Measurements from ENCODE around the gene TMEM190. TPM values are rescaled to one million over a fixed set of nuclear protein-coding genes. Genes with fewer than 3 reads are reported as not detected.

Gene TMEM190
- total RNA-seq, 1 experiment from 2014 or later, result not detected

GRCh38 chr19:55350620-55351315 lies 25.9 kb upstream of the TMEM190 start:
- TF ChIP-seq EZH2 (IDR thresholded peaks at IDR 0.05; ENCODE audit: borderline replicate concordance, low read depth, low read length, poor library complexity, severe bottlenecking) (no peak), CTCF (conservative IDR thresholded peaks at IDR 0.05; ENCODE audit: low read depth, low read length) (no peak)
- CTCF ChIA-PET, result no interaction called here
- POLR2A ChIA-PET (ENCODE audit: low non-redundant PET), result interaction anchor here (0.5 kb wide), 1 partner anchor 153 kb away, joined by 6 read pairs; no protein-coding TSS in a partner anchor
- Histone ChIP-seq H3K9me3 (ENCODE audit: low read depth, low read length, poor library complexity, severe bottlenecking) (no peaks in the 10 kb centered on the region), H3K4me1 (ENCODE audit: insufficient read depth, low read length, poor library complexity, severe bottlenecking) (peaks cover 14% of the 10 kb centered on the region), H3K4me3 (ENCODE audit: low read depth, low read length, poor library complexity, severe bottlenecking) (no peak overlapping the region), H3K27ac (ENCODE audit: low read depth, low read length, poor library complexity, severe bottlenecking) (no peak overlapping the region), H3K27me3 (replicated peaks; ENCODE audit: insufficient read depth, low read depth, low read length, poor library complexity) (peaks cover 31% of the 10 kb centered on the region), H3K36me3 (ENCODE audit: insufficient read depth, low read length, poor library complexity, severe bottlenecking) (no peaks in the 10 kb centered on the region)
- DNase-seq (ENCODE audit: low spot score), result no peak
- BruUV-seq (replicated peaks), result no TSS peak
- intact Hi-C loops (cut with micrococcal nuclease; ENCODE audit: unreplicated experiment), result no loop called here

GRCh38 chr19:55352040-55352439 lies 24.6 kb upstream of the TMEM190 start:
- no TSS peak for BruUV-seq (replicated peaks)
- Histone ChIP-seq H3K36me3 (ENCODE audit: insufficient read depth, low read length, poor library complexity, severe bottlenecking) (no peaks in the 10 kb centered on the region), H3K4me1 (ENCODE audit: insufficient read depth, low read length, poor library complexity, severe bottlenecking) (peaks cover 14% of the 10 kb centered on the region), H3K27ac (ENCODE audit: low read depth, low read length, poor library complexity, severe bottlenecking) (no peak overlapping the region), H3K27me3 (replicated peaks; ENCODE audit: insufficient read depth, low read depth, low read length, poor library complexity) (peaks cover 32% of the 10 kb centered on the region), H3K9me3 (ENCODE audit: low read depth, low read length, poor library complexity, severe bottlenecking) (no peaks in the 10 kb centered on the region), H3K4me3 (ENCODE audit: low read depth, low read length, poor library complexity, severe bottlenecking) (no peak overlapping the region)
- ChIA-PET CTCF (no interaction called here), POLR2A (ENCODE audit: low non-redundant PET) (no interaction called here)
- intact Hi-C loops (cut with micrococcal nuclease; ENCODE audit: unreplicated experiment), result no loop called here
- no peak for DNase-seq (ENCODE audit: low spot score)
- TF ChIP-seq EZH2 (IDR thresholded peaks at IDR 0.05; ENCODE audit: borderline replicate concordance, low read depth, low read length, poor library complexity, severe bottlenecking), result no peak
- no peak for TF ChIP-seq CTCF (conservative IDR thresholded peaks at IDR 0.05; ENCODE audit: low read depth, low read length)

GRCh38 chr19:55352549-55353145 lies 24.0 kb upstream of the TMEM190 start:
- Histone ChIP-seq H3K36me3 (ENCODE audit: insufficient read depth, low read length, poor library complexity, severe bottlenecking) (no peaks in the 10 kb centered on the region), H3K27me3 (replicated peaks; ENCODE audit: insufficient read depth, low read depth, low read length, poor library complexity) (peaks cover 32% of the 10 kb centered on the region), H3K4me1 (ENCODE audit: insufficient read depth, low read length, poor library complexity, severe bottlenecking) (peaks cover 14% of the 10 kb centered on the region), H3K27ac (ENCODE audit: low read depth, low read length, poor library complexity, severe bottlenecking) (no peak overlapping the region), H3K4me3 (ENCODE audit: low read depth, low read length, poor library complexity, severe bottlenecking) (no peak overlapping the region), H3K9me3 (ENCODE audit: low read depth, low read length, poor library complexity, severe bottlenecking) (no peaks in the 10 kb centered on the region)
- no peak for DNase-seq (ENCODE audit: low spot score)
- ChIA-PET POLR2A (ENCODE audit: low non-redundant PET) (no interaction called here), CTCF (no interaction called here)
- intact Hi-C loops (cut with micrococcal nuclease; ENCODE audit: unreplicated experiment), result no loop called here
- BruUV-seq (replicated peaks), result no TSS peak
- no peak for TF ChIP-seq CTCF (conservative IDR thresholded peaks at IDR 0.05; ENCODE audit: low read depth, low read length)
- no peak for TF ChIP-seq EZH2 (IDR thresholded peaks at IDR 0.05; ENCODE audit: borderline replicate concordance, low read depth, low read length, poor library complexity, severe bottlenecking)

Data from A673 (cell line).